ENCODE measurements around the gene LMBR1. TPM values are rescaled to one million over a fixed set of nuclear protein-coding genes. Genes with fewer than 3 reads are reported as not detected.

LMBR1 gene
- total and polyA plus RNA-seq, 2 of the 13 experiments (the other 11 are each of a cell fraction or from before 2014, with no cell fraction given) = 20.9 to 39.6 TPM

- H3K4me3 ChIP-seq (replicated peaks in 1 of 3; ENCODE audit: insufficient read depth in 1 of 3, low read depth in 2 of 3, low read length in 3 of 3) = no peak overlapping the region
- ATAC-seq (no peak; the same call in 2 of the 3 replicates), DNase-seq (ENCODE audit: low spot score) (peak; percentile 6), FAIRE-seq (peak; percentile 26)
- WGBS (ENCODE audit: low lambda C conversion rate) = 77% methylated on average over 2 of the region's 2 CpGs
- no peak overlapping the region for H3K27ac ChIP-seq (ENCODE audit: extremely low read length, insufficient read depth, low read length)
- H3K4me1 ChIP-seq (ENCODE audit: insufficient read depth, low read length) = peaks cover 12% of the 10 kb centered on the region
- H3K9me3 ChIP-seq (ENCODE audit: low read length) = peaks cover 7% of the 10 kb centered on the region; the same call in 1 of the 2 replicates
- TF ChIP-seq HNF4A (CRISPR knock-in tag; IDR thresholded peaks at IDR 0.05) (peak; percentile 20), HOMEZ (CRISPR knock-in tag; IDR thresholded peaks at IDR 0.05; ENCODE audit: low read depth) (peak; percentile 56; the same call in 1 of the 2 replicates), DR1 (CRISPR knock-in tag; IDR thresholded peaks at IDR 0.05) (no peak)
- H2AFZ ChIP-seq (ENCODE audit: low read length) = no peak overlapping the region
- CTCF ChIA-PET (ENCODE audit: low intra/inter-chr PET ratio, low total read pairs) = no interaction called here
- no TSS peak for BruUV-seq (replicated peaks)
- intact Hi-C loops (cut with micrococcal nuclease; ENCODE audit: unreplicated experiment) = no loop called here
- no peaks in the 10 kb centered on the region for H3K79me2 ChIP-seq (ENCODE audit: insufficient read depth, low read length)
- H3K27me3 ChIP-seq (ENCODE audit: control insufficient read depth in 1 of 2, insufficient read depth in 2 of 2, low read length in 2 of 2) = no peaks in the 10 kb centered on the region
- no peak overlapping the region for H3K4me2 ChIP-seq (ENCODE audit: low read depth, low read length)
- no peaks in the 10 kb centered on the region for H4K20me1 ChIP-seq (ENCODE audit: insufficient read depth, low read length)
- H3K9ac ChIP-seq (ENCODE audit: insufficient read depth, low read depth, low read length) = no peak overlapping the region
- peaks cover 1 to 17% of the 10 kb centered on the region in 2 experiments; a peak in 3 of 5 replicates for H3K36me3 ChIP-seq (replicated peaks in 1 of 2; ENCODE audit: control insufficient read depth in 1 of 2, insufficient read depth in 2 of 2, low read length in 2 of 2)
- POLR2A ChIA-PET = no interaction called here
- in situ Hi-C loops (cut with HindIII; ENCODE audit: extremely low pct_ligation_motif_present, low pct_unique_long_range_greater_than_20kb) = no loop called here
Measured at GRCh38 chr7:156759143-156759542, 133.8 kb downstream of the LMBR1 start.

GRCh38 chr7:156754201-156754600 lies 138.8 kb downstream of the LMBR1 start:
- BruUV-seq (replicated peaks) = no TSS peak
- CTCF ChIA-PET (ENCODE audit: low intra/inter-chr PET ratio, low total read pairs) = no interaction called here
- no peak for FAIRE-seq
- TF ChIP-seq ZNF75D (CRISPR knock-in tag; IDR thresholded peaks at IDR 0.05; ENCODE audit: borderline replicate concordance) (no peak), SNAPC4 (CRISPR knock-in tag; IDR thresholded peaks at IDR 0.05) (no peak), RORA (CRISPR knock-in tag; IDR thresholded peaks at IDR 0.05) (no peak), REPIN1 (CRISPR knock-in tag; IDR thresholded peaks at IDR 0.05; ENCODE audit: borderline replicate concordance, low read depth) (no peak), ZSCAN31 (CRISPR knock-in tag; IDR thresholded peaks at IDR 0.05; ENCODE audit: low read depth) (no peak), TOE1 (CRISPR knock-in tag; IDR thresholded peaks at IDR 0.05) (no peak)

More at GRCh38 chr7:156754201-156754600, 138.8 kb downstream of the LMBR1 start:
- intact Hi-C loops (cut with micrococcal nuclease; ENCODE audit: unreplicated experiment) (no loop called here), in situ Hi-C loops (cut with HindIII; ENCODE audit: extremely low pct_ligation_motif_present, low pct_unique_long_range_greater_than_20kb) (no loop called here)
- no peak overlapping the region for H3K27ac ChIP-seq (ENCODE audit: extremely low read length, insufficient read depth, low read length)
- H3K4me3 ChIP-seq (replicated peaks in 1 of 3; ENCODE audit: insufficient read depth in 1 of 3, low read depth in 2 of 3, low read length in 3 of 3) = no peak overlapping the region
- peaks cover 6 to 12% of the 10 kb centered on the region in 2 experiments; a peak in 2 of 5 replicates for H3K36me3 ChIP-seq (replicated peaks in 1 of 2; ENCODE audit: control insufficient read depth in 1 of 2, insufficient read depth in 2 of 2, low read length in 2 of 2)
- no peaks in the 10 kb centered on the region for H3K27me3 ChIP-seq (ENCODE audit: control insufficient read depth in 1 of 2, insufficient read depth in 2 of 2, low read length in 2 of 2)
- POLR2A ChIA-PET = no interaction called here
- no peak overlapping the region for H2AFZ ChIP-seq (ENCODE audit: low read length)
- no peaks in the 10 kb centered on the region for H3K79me2 ChIP-seq (ENCODE audit: insufficient read depth, low read length)
- no peaks in the 10 kb centered on the region for H4K20me1 ChIP-seq (ENCODE audit: insufficient read depth, low read length)
- peaks cover 26% of the 10 kb centered on the region for H3K4me1 ChIP-seq (ENCODE audit: insufficient read depth, low read length)
- no peaks in the 10 kb centered on the region for H3K9me3 ChIP-seq (ENCODE audit: low read length)
- H3K4me2 ChIP-seq (ENCODE audit: low read depth, low read length) = no peak overlapping the region
- DNase-seq (ENCODE audit: low spot score) (no peak), ATAC-seq (no peak)
- WGBS (ENCODE audit: low lambda C conversion rate) = 99% methylated on average over 4 of the region's 4 CpGs
- H3K9ac ChIP-seq (ENCODE audit: insufficient read depth, low read depth, low read length) = no peak overlapping the region

All from HepG2 (cell line).